Measurements from ENCODE around the gene NRXN2. TPM values are rescaled to one million over a fixed set of nuclear protein-coding genes. Genes with fewer than 3 reads are reported as not detected.

Gene NRXN2
- total and polyA plus RNA-seq, 4 donors: 0.17 to 2.8 (median 1.4) TPM

- Histone ChIP-seq H3K27ac (ENCODE audit: low read depth in 1 of 2, low read length in 2 of 2) (no peak overlapping the region), H3K9ac (ENCODE audit: low read depth in 1 of 2, low read length in 2 of 2) (no peak overlapping the region), H3K4me3 (ENCODE audit: low read depth in 1 of 3, low read length in 3 of 3) (no peak overlapping the region), H3K27me3 (ENCODE audit: control insufficient read depth in 4 of 4, insufficient read depth in 4 of 4, low read length in 3 of 4) (no peaks in the 10 kb centered on the region), H3K9me3 (ENCODE audit: control insufficient read depth in 4 of 4, low read length in 3 of 4) (no peaks in the 10 kb centered on the region), H3K4me1 (ENCODE audit: control insufficient read depth in 4 of 4, insufficient read depth in 4 of 4, low read length in 3 of 4) (peaks cover 7 to 19% (median 14%) of the 10 kb centered on the region in 4 donors), H3K36me3 (ENCODE audit: control insufficient read depth in 4 of 4, insufficient read depth in 3 of 4, low read depth in 1 of 4, low read length in 3 of 4) (no peaks in the 10 kb centered on the region)
- TF ChIP-seq FOXA1 (IDR thresholded peaks at IDR 0.05): no peak
- TF ChIP-seq, protein P1, sequence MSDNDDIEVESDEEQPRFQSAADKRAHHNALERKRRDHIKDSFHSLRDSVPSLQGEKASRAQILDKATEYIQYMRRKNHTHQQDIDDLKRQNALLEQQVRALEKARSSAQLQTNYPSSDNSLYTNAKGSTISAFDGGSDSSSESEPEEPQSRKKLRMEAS (IDR thresholded peaks at IDR 0.05): no peak
- TF ChIP-seq YY1 (IDR thresholded peaks at IDR 0.05): no peak
- TF ChIP-seq FOXA2 (IDR thresholded peaks at IDR 0.05): no peak
- TF ChIP-seq JUND (IDR thresholded peaks at IDR 0.05): no peak
- TF ChIP-seq RAD21 (IDR thresholded peaks at IDR 0.05): no peak
- TF ChIP-seq CTCF (IDR thresholded peaks at IDR 0.05; ENCODE audit: low read depth, low read length, missing input control): no peak
- TF ChIP-seq HNF4A (conservative IDR thresholded peaks at IDR 0.05): no peak
- no peak for TF ChIP-seq HNF4G (IDR thresholded peaks at IDR 0.05)
- no peak for TF ChIP-seq ATF3 (IDR thresholded peaks at IDR 0.05)
- 93% methylated on average over 3 of the region's 3 CpGs for WGBS
- DNase-seq (ENCODE audit: low spot score): no peak
Measured at GRCh38 chr11:64616817-64617216, 106.2 kb downstream of the NRXN2 start.

- H3K4me1 ChIP-seq (ENCODE audit: control insufficient read depth in 4 of 4, insufficient read depth in 4 of 4, low read length in 3 of 4): peaks cover 0 to 7% (median 4%) of the 10 kb centered on the region in 4 donors
- no peak for TF ChIP-seq TAF1 (conservative IDR thresholded peaks at IDR 0.05)
- WGBS: 79% methylated on average over 5 of the region's 5 CpGs
- H3K27ac ChIP-seq (ENCODE audit: low read depth in 1 of 2, low read length in 2 of 2): no peak overlapping the region
- H3K36me3 ChIP-seq (ENCODE audit: control insufficient read depth in 4 of 4, insufficient read depth in 3 of 4, low read depth in 1 of 4, low read length in 3 of 4): no peaks in the 10 kb centered on the region
- no peak overlapping the region for H3K4me3 ChIP-seq (ENCODE audit: low read depth in 1 of 3, low read length in 3 of 3)
- no peaks in the 10 kb centered on the region for H3K9me3 ChIP-seq (ENCODE audit: control insufficient read depth in 4 of 4, low read length in 3 of 4)
- H3K9ac ChIP-seq (ENCODE audit: low read depth in 1 of 2, low read length in 2 of 2): no peak overlapping the region
- no peaks in the 10 kb centered on the region for H3K27me3 ChIP-seq (ENCODE audit: control insufficient read depth in 4 of 4, insufficient read depth in 4 of 4, low read length in 3 of 4)
- no peak for DNase-seq (ENCODE audit: low spot score)
Measured at GRCh38 chr11:64614917-64615316, 108.1 kb downstream of the NRXN2 start.

DNA sequence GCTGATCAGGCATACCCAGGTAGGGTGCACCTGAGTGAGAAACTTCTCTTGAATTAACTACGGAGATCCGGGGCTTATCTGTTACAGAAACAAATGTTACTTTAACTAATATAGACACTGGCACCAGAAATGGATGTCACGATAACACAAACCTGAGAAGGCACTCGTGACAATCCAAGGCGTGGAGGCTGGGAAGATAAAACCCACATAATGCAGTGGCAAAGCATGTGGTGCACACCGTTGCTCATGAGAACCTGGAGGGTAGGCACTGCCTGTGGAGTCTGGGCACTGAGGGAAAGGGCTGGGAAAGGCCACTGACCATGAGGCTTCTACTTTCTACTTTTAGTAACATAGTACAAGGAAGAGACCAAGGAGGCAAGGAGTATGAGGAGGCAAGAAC, 109.3 kb downstream of the NRXN2 start:
- H3K4me3 ChIP-seq (ENCODE audit: low read depth in 1 of 3, low read length in 3 of 3): no peak overlapping the region
- WGBS: 94% methylated on average over 6 of the region's 6 CpGs
- TF ChIP-seq SP1 (IDR thresholded peaks at IDR 0.05) (no peak), GABPA (IDR thresholded peaks at IDR 0.05 in 1 of 2, conservative IDR thresholded peaks at IDR 0.05 in 1 of 2) (no peak), HNF4G (IDR thresholded peaks at IDR 0.05) (no peak), EGR1 (IDR thresholded peaks at IDR 0.05; ENCODE audit: low read depth in 2 of 2) (no peak), RAD21 (IDR thresholded peaks at IDR 0.05) (no peak), NR2F2 (IDR thresholded peaks at IDR 0.05) (no peak), HNF4A (conservative IDR thresholded peaks at IDR 0.05) (no peak), YY1 (IDR thresholded peaks at IDR 0.05) (no peak), ATF3 (IDR thresholded peaks at IDR 0.05) (no peak), CTCF (IDR thresholded peaks at IDR 0.05; ENCODE audit: low read depth, low read length, missing input control) (no peak), FOXA1 (IDR thresholded peaks at IDR 0.05) (no peak), REST (IDR thresholded peaks at IDR 0.05) (no peak), TAF1 (conservative IDR thresholded peaks at IDR 0.05) (no peak), RXRA (IDR thresholded peaks at IDR 0.05) (no peak), JUND (IDR thresholded peaks at IDR 0.05) (no peak)
- TF ChIP-seq, protein P1 (IDR thresholded peaks at IDR 0.05): no peak

More for the DNA sequence above, 109.3 kb downstream of the NRXN2 start:
- H3K4me1 ChIP-seq (ENCODE audit: control insufficient read depth in 4 of 4, insufficient read depth in 4 of 4, low read length in 3 of 4): peaks cover 0 to 3% (median 0%) of the 10 kb centered on the region in 4 donors
- H3K27ac ChIP-seq (ENCODE audit: low read depth in 1 of 2, low read length in 2 of 2): no peak overlapping the region
- H3K27me3 ChIP-seq (ENCODE audit: control insufficient read depth in 4 of 4, insufficient read depth in 4 of 4, low read length in 3 of 4): peaks cover 0 to 4% (median 0%) of the 10 kb centered on the region in 4 donors
- no peaks in the 10 kb centered on the region for H3K9me3 ChIP-seq (ENCODE audit: control insufficient read depth in 4 of 4, low read length in 3 of 4)
- H3K9ac ChIP-seq (ENCODE audit: low read depth in 1 of 2, low read length in 2 of 2): no peak overlapping the region
- H3K36me3 ChIP-seq (ENCODE audit: control insufficient read depth in 4 of 4, insufficient read depth in 3 of 4, low read depth in 1 of 4, low read length in 3 of 4): no peaks in the 10 kb centered on the region
- DNase-seq (ENCODE audit: low spot score): no peak

Data from liver (tissue), 9 donors.